ENCODE data around the gene NFIX.
A peak's percentile ranks its signal among the peaks of the same experiment; 100 is the strongest.

The NFIX gene

DNA sequence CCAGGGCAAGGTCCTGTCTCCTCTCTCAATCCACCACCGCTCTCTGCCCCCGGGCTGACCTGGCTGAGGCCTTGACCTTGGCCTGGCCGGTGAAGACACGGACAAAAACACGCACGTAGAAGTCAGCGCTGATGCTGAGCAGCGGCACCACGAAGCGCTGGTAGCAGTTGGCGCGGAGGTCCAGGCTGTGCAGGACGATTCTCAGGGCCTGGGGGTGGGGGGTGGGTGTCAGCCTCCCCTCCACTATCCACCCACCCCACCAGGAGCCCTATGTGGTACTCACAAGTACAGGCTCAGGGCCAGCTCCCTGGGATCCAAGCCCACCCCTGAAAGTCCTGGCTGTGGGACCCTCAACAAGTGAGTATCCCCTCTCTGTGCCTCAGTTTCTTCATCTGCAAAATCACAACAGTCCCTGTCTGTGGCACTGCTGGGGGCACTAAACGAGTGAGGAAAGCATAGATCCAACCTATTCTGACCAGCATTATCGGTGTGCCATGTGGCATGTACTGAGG lies 114.9 kb downstream of the NFIX start:
- TF ChIP-seq, protein P1, sequence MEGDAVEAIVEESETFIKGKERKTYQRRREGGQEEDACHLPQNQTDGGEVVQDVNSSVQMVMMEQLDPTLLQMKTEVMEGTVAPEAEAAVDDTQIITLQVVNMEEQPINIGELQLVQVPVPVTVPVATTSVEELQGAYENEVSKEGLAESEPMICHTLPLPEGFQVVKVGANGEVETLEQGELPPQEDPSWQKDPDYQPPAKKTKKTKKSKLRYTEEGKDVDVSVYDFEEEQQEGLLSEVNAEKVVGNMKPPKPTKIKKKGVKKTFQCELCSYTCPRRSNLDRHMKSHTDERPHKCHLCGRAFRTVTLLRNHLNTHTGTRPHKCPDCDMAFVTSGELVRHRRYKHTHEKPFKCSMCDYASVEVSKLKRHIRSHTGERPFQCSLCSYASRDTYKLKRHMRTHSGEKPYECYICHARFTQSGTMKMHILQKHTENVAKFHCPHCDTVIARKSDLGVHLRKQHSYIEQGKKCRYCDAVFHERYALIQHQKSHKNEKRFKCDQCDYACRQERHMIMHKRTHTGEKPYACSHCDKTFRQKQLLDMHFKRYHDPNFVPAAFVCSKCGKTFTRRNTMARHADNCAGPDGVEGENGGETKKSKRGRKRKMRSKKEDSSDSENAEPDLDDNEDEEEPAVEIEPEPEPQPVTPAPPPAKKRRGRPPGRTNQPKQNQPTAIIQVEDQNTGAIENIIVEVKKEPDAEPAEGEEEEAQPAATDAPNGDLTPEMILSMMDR (conservative IDR thresholded peaks at IDR 0.05), result no peak
- no peak overlapping the region for H3K27ac ChIP-seq

DNA sequence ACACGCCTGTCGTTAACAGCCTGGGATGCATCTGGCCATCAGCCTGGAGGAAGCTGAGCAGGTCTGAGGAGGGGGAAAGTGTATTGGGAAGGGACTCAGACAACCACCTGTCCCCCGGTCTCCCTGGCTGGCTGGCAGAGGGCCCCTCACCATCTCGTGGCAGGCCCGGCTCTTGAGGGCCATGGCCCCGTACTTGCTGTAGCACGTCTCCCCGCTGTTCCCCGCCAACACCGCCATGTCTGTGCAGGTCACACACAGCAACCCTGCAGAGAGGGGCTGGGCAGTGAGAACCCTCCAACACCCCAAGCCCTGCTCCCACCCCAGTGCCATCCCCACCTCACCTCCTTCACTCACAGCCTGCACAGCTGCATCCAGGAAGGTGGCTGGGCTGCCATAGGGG lies 117.3 kb downstream of the NFIX start:
- H3K27ac ChIP-seq, result no peak overlapping the region
- TF ChIP-seq, protein P1 (conservative IDR thresholded peaks at IDR 0.05), result no peak

DNA sequence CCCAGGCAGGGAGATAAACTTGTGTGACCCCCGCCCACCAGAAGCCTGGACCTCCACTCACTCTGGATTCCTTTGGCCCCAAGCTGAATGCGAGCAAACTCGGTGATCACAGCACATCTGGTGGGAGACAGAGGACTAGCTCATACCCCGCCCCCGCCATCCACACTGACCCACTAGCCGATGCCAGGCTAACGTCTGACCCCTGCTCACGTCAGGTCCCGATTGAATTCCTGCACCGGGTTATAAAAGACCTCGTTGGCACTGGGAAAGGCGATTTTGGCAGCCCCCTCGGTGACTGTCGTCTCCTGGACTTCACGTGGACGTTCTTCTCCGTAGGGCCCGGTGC lies 120.6 kb downstream of the NFIX start:
- TF ChIP-seq, protein P1 (conservative IDR thresholded peaks at IDR 0.05), result no peak

GRCh38 chr19:13116282-13117175 lies 121.3 kb downstream of the NFIX start, which contains the start of gene TRMT1:
Gene TRMT1, minus strand, starts transcription at chr19:13116740. Its CDS starts 341 bp downstream, at chr19:13116399.
- TF ChIP-seq, protein P1 (conservative IDR thresholded peaks at IDR 0.05), result no peak
- H3K27ac ChIP-seq, result peak within 1 kb of the TSS; percentile 84

More for the DNA sequence above, 120.6 kb downstream of the NFIX start:
- peak overlapping the region; percentile 84 for H3K27ac ChIP-seq

GRCh38 chr19:13117176-13117771 lies 122.0 kb downstream of the NFIX start:
- H3K27ac ChIP-seq, result peak overlapping the region; percentile 84
- TF ChIP-seq, protein P1 (conservative IDR thresholded peaks at IDR 0.05), result no peak

DNA sequence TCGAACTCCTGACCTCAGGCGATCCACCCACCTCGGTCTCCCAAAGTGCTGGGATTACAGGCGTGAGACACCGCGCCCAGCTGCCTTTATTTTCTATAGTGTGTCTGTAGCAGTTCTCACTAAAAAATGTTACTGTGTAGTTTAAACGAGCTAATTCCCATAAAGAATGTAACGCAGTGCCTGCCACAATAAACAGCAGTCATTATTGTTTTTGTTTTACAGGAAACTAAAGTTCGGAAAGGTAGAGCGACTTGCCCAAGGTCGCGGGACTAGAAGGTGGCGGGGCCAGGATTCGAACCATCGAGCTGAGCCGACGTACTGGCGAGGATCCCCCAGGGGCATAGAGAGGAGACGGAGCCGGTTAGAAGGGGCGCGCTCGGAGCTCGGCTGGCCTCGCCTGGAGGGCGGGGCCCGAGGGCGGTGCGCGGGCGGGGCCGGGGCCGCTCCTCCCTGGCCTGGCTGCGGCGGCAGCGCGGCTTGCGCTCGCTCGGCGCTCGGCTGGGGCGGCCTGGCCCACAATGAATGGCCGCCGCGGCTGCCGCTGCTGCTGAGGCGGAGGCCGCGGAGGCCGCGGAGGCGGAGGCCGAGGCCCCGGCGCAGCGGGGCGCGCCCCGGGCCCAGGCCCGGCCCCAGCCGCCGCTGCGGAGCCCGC lies 122.6 kb downstream of the NFIX start, which contains the start of gene NACC1:
Gene NACC1, plus strand, starts transcription at position 493 of the 652 bp plus-strand sequence. CDS start 16,944 bp downstream, outside the sequence.
- H3K27ac ChIP-seq, result peak within 1 kb of the TSS; percentile 84
- TF ChIP-seq, protein P1 (conservative IDR thresholded peaks at IDR 0.05), result no peak
